Stimulated activated CD8-positive, alpha-beta memory T cell treated with anti-CD3 and anti-CD28 coated beads, Interleukin-7, amount 100 ng/mL, for 1 hour (primary cell): Measurements from ENCODE around the gene SLC6A17.

Source experiments
- DNase-seq, 2 donors: peaks; one replicate each; pipeline ENCODE4 v3.0.0-alpha.2; 2020; ENCODE audit warnings: low read depth in 2 of 2

Gene SLC6A17

DNA sequence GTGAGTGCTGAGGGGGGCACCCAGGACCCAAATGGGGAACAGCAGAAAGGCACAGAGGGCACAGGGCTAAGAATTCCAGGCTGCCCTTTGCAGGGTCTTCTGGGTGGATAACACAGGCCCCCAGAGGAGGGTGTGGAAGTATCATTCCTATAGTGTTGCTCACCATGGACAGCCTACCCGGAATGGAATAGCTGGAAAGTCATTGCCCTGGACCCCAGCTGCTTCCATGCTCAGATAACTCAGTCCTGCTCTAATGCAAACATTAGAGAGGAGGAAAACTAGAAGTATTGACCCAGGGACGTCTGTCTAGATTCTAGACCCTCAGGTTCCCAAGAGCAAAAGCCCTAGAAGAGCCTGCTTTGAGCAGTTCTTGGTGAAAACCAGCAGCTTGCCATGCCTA lies 24.7 kb downstream of the SLC6A17 start:
- DNase-seq: no peak

DNA sequence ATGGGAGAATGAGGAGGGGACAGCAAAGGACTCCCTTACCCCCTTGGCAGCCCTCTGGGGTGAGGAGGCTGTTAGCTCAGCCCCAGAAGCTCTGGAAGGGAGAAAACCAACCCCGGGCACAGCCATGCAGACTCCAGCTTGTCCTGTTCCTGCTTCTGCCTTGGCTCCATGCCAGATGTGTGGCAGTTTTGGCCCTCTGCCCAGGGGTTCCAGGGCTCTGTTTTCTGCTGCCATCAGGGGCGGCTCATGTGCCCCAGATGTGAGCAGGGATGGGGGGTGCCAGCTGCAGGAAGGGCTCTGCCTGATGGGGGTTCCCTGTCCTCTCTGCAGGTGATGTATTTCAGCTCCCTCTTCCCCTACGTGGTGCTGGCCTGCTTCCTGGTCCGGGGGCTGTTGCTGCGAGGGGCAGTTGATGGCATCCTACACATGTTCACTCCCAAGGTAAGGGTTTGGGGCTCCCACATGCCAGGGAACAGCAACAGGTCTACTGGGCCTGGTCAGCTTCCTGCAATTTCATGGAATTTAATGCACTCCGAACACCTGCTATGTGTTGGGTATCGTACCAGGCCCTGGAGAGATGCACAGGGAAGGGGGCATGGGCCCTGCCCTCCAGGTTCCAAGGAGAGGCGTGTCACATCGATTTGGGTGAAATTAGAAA lies 26.1 kb downstream of the SLC6A17 start:
- no peak for DNase-seq

DNA sequence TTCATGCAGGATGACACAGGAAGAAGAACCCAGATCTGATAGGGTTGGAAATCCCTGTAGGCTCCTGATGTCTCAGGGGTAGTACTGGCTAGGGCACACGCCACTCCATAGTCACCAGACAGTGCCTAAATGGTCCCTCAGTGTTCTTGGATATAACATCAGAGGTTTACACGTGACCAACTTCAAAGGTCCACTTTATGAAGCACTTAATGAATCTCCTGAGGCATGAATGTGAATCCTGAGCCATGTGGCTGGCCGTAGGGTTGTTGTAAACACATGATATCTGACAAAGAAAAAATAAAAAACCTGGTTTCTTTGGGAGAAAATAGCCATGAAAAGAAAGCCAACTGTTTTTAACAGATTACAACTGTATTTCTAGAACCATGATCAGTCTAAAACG lies 27.5 kb downstream of the SLC6A17 start:
- no peak for DNase-seq

DNA sequence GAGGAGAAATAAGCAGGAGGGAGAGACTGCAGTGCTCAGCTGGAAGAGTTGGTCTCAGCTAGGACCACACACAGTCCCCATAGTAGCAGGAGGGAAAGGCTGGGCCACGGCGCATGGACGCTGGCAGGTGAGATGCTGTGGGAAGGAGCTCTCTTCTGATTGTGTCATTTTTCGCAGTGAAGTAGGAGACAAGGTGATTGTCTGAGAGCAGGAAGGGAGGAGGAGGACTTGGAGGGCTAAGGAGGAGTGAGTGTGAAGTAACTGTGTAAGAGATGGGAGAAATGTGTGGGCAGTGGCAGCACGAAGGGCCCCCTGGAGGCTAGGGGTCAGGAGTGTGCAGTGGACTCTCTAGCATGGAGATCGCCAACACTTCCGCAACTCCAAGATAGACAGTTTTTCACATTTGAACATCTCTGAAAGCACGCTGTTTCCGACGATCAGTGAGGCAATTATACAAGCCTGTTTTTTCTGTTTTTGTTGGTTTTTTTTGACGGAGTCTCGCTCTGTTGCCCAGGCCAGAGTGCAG lies 33.4 kb downstream of the SLC6A17 start:
- no peak for DNase-seq

DNA sequence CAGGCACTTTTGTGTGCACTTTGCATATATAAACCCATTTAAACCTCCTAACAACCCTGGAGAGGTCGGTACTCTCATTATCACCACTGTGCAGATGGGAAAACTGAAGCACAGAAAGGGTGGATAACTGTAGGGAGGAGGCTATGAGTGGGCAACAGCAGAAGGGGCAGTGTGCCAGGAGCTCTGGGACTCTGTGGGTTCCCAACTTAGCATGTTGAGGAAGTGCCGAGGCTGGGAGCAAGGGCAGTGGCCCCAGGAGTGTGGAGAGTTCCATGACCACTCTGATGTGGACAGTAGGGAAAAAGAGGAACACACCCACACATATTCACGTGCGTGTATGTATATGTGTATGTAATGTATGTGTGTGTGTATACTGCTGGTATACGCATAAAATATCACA lies 34.2 kb downstream of the SLC6A17 start:
- no peak for DNase-seq

DNA sequence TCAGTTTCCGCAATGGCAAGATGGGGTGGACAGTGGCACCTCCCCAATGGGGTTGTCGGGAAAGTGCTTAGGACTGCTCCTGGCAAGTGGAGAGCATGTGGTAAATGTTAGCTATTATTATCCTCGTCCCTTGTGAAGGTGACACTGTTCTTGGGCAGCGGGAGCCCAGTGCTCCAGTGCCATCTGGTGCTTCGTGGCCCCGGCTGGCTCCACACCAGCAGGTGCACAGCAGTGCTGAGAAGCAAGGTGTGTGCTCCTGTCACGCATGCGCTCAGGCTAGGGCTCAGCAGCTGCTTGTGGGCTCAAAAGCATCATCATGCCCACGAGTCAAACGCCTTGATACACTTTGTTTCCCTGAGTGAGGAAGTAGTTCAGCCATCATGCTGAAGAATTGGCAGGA lies 34.9 kb downstream of the SLC6A17 start:
- DNase-seq: no peak

DNA sequence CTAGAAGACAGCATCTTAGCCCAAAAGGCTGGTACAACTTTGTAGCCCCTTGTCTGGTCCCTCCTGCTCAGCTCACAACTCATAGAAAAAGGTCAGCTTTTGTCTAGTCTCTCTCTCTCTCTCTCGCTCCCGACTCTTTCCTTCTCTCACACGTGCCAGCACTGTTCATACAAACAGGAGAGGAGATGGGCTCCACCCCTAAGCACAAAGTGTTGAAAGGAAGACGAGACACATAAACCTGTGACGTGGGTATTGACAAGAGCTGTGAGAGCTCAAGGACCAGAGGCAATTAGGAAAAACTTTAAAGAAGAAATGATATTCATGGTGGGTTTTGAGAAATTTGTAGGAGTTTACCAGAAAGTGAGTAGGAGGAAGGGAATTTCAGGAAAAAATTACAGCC lies 36.3 kb downstream of the SLC6A17 start:
- DNase-seq: no peak

DNA sequence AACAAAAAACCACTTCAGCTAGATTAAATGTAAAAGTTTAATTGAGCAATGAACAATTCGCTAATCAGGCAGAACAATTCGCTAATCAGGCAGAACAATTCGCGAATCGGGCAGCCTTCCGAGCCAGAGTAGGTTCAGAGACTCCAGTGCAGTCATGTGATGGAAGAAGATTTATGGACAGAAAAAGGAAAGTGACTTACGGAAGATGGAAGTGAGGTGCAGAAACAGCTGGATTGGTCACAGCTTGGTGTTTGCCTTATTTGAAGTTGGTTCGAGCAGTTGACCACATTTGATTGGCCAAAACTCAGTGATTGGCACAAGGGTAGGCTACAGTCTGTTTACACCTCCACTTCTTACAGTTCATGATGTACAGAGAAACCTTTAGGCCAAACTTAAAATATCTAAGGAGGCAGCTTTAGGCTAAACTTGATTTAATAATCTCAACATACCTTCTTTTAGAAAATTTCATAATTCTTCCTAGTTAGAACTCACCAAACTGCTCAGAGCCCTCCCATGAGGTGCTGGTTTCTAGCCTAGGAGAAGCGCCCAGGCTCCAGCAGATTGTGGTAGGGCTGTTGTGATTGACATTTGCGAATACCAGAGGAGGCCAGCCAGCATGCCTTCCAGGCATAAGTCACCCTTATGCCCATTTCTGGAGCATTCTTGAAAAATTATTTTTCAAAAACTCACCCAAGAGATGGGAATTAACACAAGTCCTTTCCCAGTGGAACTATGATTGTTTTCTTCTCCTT lies 37.0 kb downstream of the SLC6A17 start:
- DNase-seq: no peak

DNA sequence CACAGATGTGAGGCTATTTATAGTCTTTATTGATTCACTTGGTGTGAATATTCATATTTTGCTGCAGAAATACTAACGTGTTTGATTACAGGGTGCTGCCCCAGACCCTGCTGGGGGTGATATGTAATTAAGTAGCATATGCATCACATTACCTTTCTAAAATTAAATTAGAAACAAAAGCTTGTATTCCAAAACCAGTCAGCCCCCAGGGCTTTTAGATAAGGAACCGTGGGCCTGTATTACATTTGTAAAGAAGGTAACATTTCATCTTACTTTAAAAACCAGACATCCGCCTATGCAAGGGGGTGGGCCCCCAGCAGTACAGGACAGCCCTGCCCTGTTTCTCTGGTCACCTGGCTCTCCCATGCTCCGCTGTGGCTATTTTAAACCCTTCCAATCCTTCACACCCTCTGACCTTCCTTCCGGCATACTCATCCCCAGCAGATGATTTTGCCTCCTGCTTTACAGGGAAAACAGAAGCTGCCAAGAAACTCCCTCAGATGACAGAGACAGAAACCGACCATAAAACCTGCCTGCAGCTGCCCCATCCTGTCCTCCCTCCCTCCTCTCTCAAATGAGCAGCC lies 37.8 kb downstream of the SLC6A17 start:
- DNase-seq: no peak

DNA sequence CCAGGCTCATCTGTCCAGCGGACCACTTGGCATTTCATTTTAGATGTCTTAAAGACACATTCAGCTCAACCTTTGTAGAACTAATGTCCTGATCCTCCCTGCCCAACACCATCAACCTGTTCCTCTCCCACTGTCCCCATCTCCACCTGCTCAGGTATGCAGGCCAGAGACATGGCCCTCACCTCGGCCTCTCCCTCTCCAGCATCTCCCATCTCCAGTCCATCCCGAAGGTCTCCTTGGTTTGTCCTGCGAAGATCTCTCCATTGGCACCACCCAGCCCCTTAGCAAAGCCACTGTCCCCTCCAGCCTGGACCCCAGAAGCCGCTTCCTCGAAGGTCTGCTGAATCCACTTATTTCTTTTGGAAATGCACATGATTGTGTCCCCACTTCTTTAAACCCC lies 38.9 kb downstream of the SLC6A17 start:
- no peak for DNase-seq

DNA sequence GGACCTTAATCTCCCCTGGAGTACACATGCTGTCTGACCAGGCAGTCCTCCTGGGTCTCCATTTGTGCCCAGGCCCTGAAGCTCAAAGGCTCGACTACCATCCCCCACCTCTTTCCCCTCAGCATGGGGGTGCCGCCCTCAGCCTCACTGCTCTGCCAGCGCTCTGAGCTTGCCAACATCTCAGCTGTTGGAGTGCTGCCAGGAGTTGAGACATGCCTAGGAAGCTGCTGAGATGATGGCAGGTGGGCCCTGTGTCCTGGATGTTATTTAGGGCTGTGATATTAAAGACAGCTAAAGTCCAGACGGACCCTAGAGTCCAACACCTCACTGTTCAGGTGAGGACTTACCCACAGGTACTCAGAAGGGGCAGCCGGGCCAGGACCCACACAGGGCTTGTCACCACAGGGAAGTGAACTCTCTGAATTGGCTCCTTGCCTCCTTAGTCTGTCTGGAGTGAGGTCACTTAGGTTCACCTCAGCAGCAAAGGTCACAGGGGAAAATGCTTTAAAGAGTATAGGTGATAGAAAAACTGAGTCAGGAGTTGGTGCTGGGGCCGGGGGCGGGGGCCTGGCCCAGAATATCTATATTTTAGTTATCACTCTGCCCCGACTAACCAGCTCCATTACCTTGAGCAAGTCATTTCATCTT lies 40.1 kb downstream of the SLC6A17 start:
- DNase-seq: no peak

DNA sequence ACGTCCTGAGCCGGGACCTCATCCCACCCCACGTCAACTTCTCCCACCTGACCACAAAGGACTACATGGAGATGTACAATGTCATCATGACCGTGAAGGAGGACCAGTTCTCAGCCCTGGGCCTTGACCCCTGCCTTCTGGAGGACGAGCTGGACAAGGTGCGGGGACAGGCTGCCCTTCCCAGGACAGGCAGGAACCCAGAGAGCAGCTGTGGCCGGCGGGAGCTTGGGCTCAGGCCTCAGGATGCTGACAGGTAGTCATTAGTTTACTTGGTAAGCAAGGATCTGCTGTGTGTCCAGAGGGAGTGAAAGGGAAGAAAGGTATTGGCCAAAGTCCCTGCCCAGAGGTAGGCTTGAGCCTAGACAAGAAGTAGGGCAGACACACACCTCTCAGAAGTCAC lies 42.2 kb downstream of the SLC6A17 start:
- no peak for DNase-seq

DNA sequence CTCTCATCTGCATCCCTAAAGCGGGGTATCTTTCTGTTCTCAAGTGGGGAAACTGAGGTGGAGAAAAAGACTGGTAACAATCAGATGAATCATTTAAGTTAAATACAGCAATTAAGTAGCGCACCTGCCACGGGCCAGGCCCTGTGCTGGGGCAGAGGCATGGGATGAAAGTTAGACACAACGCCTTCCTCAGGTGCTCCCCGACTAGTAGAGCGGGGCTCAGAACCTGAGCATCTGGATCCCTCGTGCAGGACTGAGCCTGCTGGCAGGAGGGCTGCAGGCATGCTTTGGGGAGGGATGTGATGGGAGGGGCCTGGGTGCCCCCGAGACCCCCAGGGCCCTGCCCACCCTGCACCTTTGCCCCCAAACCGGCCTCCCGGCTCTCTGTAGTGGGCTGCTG lies 44.9 kb downstream of the SLC6A17 start:
- DNase-seq: no peak

DNA sequence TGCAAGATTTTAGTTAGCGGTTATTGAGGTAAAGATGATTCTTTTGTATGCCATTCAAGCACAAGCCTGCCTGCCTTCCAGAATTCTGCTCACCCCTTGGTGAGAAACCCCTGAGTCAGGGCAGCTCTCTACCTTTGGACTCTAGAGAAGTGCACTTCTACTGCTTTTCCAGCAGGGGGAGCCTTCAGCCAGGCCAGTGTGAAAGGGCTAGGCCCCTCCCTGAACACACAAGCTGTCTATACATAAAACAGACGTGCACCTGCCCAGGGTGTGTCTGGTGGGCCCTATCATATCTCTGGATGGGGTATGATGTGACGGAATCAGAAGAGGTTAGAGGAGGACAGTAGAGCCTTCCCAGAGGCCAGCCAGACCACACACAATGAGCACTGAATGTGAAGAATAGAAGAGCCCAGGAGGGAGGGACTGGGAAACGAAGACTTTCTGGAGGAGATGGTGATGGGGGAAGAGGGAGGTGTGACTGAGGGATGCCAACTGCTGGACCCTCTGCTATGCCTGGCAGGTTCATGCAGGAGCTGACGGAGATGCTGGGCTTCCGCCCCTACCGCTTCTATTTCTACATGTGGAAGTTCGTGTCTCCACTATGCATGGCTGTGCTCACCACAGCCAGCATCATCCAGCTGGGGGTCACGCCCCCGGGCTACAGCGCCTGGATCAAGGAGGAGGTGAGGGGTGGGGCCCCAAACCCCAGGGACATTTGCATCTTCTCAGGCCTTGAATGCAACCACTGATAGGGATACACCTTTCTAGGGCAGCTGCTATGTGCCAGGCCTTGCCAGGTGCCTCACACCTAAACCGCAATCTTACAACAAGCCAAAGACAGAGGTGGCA lies 46.8 kb downstream of the SLC6A17 start:
- peak in 1 of 2 donors; percentile 14 for DNase-seq

DNA sequence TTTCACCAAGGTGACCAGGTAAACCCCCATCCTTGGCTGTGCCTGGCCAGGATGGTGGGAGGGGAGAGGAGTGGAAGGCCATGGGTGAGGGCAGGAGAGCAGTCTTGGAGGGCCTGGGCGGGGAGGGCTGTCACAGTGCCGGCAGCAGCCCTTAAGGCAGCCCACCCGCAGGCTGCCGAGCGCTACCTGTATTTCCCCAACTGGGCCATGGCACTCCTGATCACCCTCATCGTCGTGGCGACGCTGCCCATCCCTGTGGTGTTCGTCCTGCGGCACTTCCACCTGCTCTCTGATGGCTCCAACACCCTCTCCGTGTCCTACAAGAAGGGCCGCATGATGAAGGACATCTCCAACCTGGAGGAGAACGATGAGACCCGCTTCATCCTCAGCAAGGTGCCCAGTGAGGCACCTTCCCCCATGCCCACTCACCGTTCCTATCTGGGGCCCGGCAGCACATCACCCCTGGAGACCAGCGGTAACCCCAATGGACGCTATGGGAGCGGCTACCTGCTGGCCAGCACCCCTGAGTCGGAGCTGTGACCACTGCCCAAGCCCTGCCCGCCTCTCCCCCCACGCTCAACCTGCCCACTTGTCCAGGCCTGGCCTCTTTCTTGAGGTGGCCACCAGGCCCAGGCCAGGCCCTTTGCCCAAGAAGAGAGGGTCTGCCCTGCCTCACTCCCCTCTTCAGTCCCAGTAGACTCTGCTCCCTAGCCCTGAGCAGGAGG lies 47.8 kb downstream of the SLC6A17 start:
- DNase-seq: no peak

DNA sequence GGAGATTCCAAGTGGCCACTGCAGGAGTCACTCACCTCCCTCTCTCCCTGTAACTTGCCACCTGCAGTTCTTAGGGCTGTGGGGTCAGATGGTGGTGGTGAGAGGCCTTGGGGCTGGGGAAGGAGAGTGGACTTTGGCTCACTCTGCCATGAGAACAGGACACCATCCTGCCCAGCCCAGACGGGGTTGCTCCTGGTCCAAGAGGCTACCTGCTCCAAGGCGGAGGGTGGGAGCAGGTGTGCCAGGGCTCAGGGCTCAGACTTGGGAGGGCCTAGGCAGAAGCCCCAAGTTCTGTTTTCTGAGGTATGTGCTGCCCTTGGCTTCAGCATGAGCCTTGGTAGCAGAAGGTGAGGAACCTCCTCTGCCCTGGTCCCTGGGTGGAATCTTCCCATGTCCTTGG lies 48.5 kb downstream of the SLC6A17 start:
- no peak for DNase-seq

DNA sequence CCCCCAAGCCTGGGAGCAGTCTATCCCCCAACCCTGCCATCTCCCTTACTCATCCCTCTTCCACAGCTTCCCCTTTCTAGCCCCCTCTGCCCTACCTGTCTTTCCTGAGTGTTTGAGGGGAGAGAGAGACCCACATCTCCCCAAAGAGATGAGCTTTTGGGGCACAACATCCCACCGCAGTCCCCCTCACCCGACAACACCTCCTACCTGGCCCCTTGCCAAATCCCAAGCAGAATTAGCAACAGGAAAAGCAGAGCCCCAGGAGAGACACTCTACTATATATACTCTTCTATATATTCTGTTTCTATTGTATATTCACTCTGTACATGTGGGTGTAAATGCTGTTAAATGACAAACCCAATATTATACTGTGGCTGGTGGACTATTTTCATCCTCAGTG lies 49.9 kb downstream of the SLC6A17 start:
- no peak for DNase-seq

DNA sequence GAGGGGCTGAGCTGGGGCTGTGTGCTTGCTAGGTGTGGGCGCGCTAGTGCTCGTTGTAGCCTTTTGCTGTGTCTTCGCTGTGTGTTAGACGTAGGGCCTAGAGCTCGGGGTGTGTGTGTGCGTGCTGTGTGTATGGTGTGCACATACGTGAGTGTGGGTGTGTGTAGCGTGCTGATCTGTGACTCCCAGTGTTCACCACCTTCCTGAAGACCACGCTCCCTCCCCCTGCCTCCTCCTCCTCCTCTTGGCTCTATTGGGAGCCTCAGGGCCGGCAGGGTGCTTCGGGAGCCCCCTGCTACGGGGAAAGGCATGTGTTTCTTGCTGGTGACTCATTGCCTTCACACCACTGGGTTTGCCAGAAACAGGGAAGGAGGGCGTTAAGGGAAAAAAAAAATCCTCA lies 50.4 kb downstream of the SLC6A17 start:
- DNase-seq: no peak

DNA sequence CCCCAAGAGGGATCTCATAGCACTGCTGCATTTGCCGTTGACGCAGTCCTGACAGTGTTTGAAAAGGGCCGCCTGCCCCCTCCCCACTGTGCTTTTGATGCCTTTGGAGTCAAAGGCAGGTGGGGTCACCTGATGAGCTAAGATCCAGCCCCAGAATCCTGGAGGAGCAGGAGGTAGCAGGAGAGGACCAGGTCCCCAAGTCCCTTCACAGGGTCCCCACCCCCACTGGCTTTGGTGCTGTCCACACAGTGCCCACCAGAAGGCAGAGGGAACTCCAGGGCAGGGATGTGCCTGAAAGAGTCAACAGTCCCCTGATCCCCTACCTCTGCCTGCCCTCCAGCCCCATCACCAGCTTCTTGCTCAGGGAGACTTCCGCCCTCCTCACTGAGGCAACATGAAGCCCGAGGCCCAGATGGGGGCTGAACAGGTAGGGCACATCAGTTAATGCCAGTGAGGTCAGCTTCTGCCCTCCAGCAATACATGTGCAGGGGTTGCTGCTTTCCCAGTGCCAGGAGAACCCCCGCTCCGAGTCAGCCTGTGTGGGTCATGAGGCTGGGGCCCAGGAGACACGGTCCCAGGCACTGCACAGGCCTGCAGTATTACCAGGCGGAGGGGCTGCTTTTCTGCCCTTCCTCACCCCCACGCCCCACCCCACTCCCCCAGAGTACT lies 51.0 kb downstream of the SLC6A17 start:
- DNase-seq: no peak

DNA sequence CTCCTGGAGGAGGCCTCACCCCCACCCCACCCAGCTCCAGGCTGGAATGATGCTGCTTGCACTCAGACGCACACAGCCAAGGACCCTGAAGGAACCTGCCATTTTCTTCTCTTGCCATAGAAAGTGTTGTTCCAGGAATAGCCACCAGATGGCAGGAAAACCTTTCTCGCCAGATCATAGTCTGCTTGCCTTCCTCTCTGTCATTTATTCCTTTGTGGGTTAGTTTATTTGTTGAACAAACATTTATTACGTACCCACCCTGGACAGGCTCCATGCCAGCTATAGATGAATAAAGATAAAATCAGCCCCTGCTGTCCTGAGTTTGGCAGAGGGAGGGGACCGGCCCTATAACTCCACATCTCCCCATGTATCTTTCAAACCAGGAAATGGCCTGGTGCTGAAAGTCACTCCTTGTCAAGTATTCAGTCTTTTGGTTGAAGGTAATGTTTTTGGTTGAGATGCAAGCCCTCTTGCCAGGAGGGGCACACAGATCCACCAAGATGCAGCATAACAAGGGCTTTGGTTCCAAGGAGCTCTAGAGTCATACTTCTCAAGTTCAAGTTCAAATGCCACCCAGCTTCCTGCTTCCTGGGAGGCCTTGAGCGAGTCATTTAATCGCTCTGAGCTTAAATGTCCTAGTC lies 52.8 kb downstream of the SLC6A17 start:
- DNase-seq: peak in 1 of 2 donors; percentile 46
